Liver (tissue), 9 donors: ENCODE results near the gene BAK1. TPM values are rescaled to one million over a fixed set of nuclear protein-coding genes. Genes with fewer than 3 reads are reported as not detected.

Source experiments
- DNase-seq: peaks from one replicate; pipeline ENCODE4 v3.0.0-alpha.2; 2017; ENCODE audit warnings: low spot score
- H3K27ac ChIP-seq, 2 donors: one replicate each; pipeline ENCODE4 v1.7.0; 2013; ENCODE audit warnings: inconsistent platforms in 2 of 2, low read length in 2 of 2, control low read depth in 1 of 2, low read depth in 1 of 2, mild to moderate bottlenecking in 1 of 2
- H3K27me3 ChIP-seq, 4 donors: one replicate each; pipeline versions ENCODE4 v1.6.1 to v1.7.0; 2013; ENCODE audit warnings: low read length in 3 of 4, inconsistent platforms in 1 of 4, mild to moderate bottlenecking in 1 of 4, moderate library complexity in 1 of 4; ENCODE audit not compliant: control insufficient read depth in 4 of 4, insufficient read depth in 4 of 4
- H3K36me3 ChIP-seq, 4 donors: one replicate each; pipeline versions ENCODE4 v1.6.1 to v1.7.0; 2013; ENCODE audit warnings: low read length in 3 of 4, mild to moderate bottlenecking in 3 of 4, low read depth in 1 of 4, moderate library complexity in 1 of 4; ENCODE audit not compliant: control insufficient read depth in 4 of 4, insufficient read depth in 3 of 4
- H3K4me1 ChIP-seq, 4 donors: one replicate each; pipeline versions ENCODE4 v1.6.1 to v1.7.0; 2013; ENCODE audit warnings: low read length in 3 of 4, mild to moderate bottlenecking in 3 of 4, moderate library complexity in 1 of 4; ENCODE audit not compliant: control insufficient read depth in 4 of 4, insufficient read depth in 4 of 4
- H3K4me3 ChIP-seq, 3 donors: one replicate each; pipeline versions ENCODE4 v1.6.1 to v1.7.0; 2013; ENCODE audit warnings: low read length in 3 of 3, control low read depth in 1 of 3, low read depth in 1 of 3, mild to moderate bottlenecking in 1 of 3
- H3K9ac ChIP-seq, 2 donors: one replicate each; pipeline ENCODE4 v1.7.0; 2013; ENCODE audit warnings: low read length in 2 of 2, mild to moderate bottlenecking in 2 of 2, moderate library complexity in 2 of 2, control low read depth in 1 of 2, low read depth in 1 of 2
- H3K9me3 ChIP-seq, 4 donors: one replicate each; pipeline versions ENCODE4 v1.6.1 to v1.7.0; 2013; ENCODE audit warnings: low read length in 3 of 4; ENCODE audit not compliant: control insufficient read depth in 4 of 4
- ATF3 ChIP-seq: IDR thresholded peaks from 2 replicates; pipeline ENCODE4 v1.6.1; 2016; ENCODE audit warnings: antibody characterized with exemption
- EGR1 ChIP-seq, 2 donors: IDR thresholded peaks; 2 replicates each; pipeline ENCODE4 v1.6.1; 2016 to 2018; ENCODE audit warnings: antibody characterized with exemption in 2 of 2, low read depth in 2 of 2
- FOXA1 ChIP-seq: IDR thresholded peaks from 2 replicates; pipeline ENCODE4 v1.6.1; 2016; ENCODE audit warnings: antibody characterized with exemption
- FOXA2 ChIP-seq: IDR thresholded peaks from 2 replicates; pipeline ENCODE4 v1.6.1; 2016; ENCODE audit warnings: antibody characterized with exemption
- GABPA ChIP-seq, 2 donors: IDR thresholded peaks in 1 of 2; conservative IDR thresholded peaks in 1 of 2; 2 replicates each; pipeline ENCODE4 v1.6.1; 2016; ENCODE audit warnings: antibody characterized with exemption in 2 of 2, mild to moderate bottlenecking in 1 of 2, moderate library complexity in 1 of 2
- HNF4A ChIP-seq, 2 donors: conservative IDR thresholded peaks; 2 replicates each; pipeline ENCODE4 v1.6.1; 2016; ENCODE audit warnings: antibody characterized with exemption in 2 of 2, mild to moderate bottlenecking in 2 of 2
- HNF4G ChIP-seq: IDR thresholded peaks from 2 replicates; pipeline ENCODE4 v1.6.1; 2016; ENCODE audit warnings: antibody characterized with exemption
- JUND ChIP-seq, 2 donors: IDR thresholded peaks; 2 replicates each; pipeline ENCODE4 v1.6.1; 2016; ENCODE audit warnings: antibody characterized with exemption in 2 of 2
- MAX ChIP-seq: IDR thresholded peaks from 2 replicates; pipeline ENCODE4 v1.6.1; 2016; ENCODE audit warnings: antibody characterized with exemption
- NR2F2 ChIP-seq: IDR thresholded peaks from 2 replicates; pipeline ENCODE4 v1.6.1; 2016; ENCODE audit warnings: antibody characterized with exemption
- RAD21 ChIP-seq, 2 donors: IDR thresholded peaks; 2 replicates each; pipeline ENCODE4 v1.6.1; 2016; ENCODE audit warnings: antibody characterized with exemption in 2 of 2, mild to moderate bottlenecking in 2 of 2
- RXRA ChIP-seq, 2 donors: IDR thresholded peaks; 2 replicates each; pipeline ENCODE4 v1.6.1; 2017 to 2018; ENCODE audit warnings: antibody characterized with exemption in 2 of 2, mild to moderate bottlenecking in 1 of 2
- SP1 ChIP-seq: IDR thresholded peaks from 2 replicates; pipeline ENCODE4 v1.6.1; 2018; ENCODE audit warnings: antibody characterized with exemption, mild to moderate bottlenecking
- TAF1 ChIP-seq: conservative IDR thresholded peaks from 2 replicates; pipeline ENCODE4 v1.6.1; 2016; ENCODE audit warnings: antibody characterized with exemption, mild to moderate bottlenecking
- YY1 ChIP-seq: IDR thresholded peaks from 2 replicates; pipeline ENCODE4 v1.6.1; 2016; ENCODE audit warnings: antibody characterized with exemption, mild to moderate bottlenecking
- ZBTB33 ChIP-seq: IDR thresholded peaks from 2 replicates; pipeline ENCODE4 v1.6.1; 2016; ENCODE audit warnings: antibody characterized with exemption
- WGBS: extraction: QIAGEN DNeasy Blood & Tissue Kit; methylation state at CpG from one replicate; pipeline ENCODE4 v1.1.7; 2013; 5-methylcytosine and 5-hydroxymethylcytosine counted together
- polyA plus RNA-seq, 2 donors: library from polyadenylated mRNA; stranded (reverse) in 1 of 2; unstranded in 1 of 2; fragments of 200-250 nt in 1 of 2; fragments of >200 nt in 1 of 2; fragmentation: Nextera tagmentation in 1 of 2; extraction: Ambion mirVana in 1 of 2; gene quantifications; one replicate each; pipeline versions ENCODE4 v1.2.1 to v1.2.3, GENCODE V29; 2013 to 2015
- total RNA-seq, 2 donors: library from RNA; depleted of rRNA; stranded (reverse); fragments of >200 nt; gene quantifications; one replicate each; pipeline ENCODE4 v1.2.3, GENCODE V29; 2014
- TF ChIP-seq, protein P1 (sequence below): fragments of 150-350 bp; IDR thresholded peaks from 2 replicates; pipeline ENCODE4 v1.5.1; 2017; ENCODE audit warnings: improper control_type of control experiment, low read depth, low read length; ENCODE audit not compliant: missing input control
- TF ChIP-seq, protein P2 (sequence below): IDR thresholded peaks from 2 replicates; pipeline ENCODE4 v1.6.1; 2016; ENCODE audit warnings: antibody characterized with exemption, mild to moderate bottlenecking
- donor health status: healthy.
- donor health status: healthy.
- donor health status: healthy.
- donor health status: healthy.
- donor health status: healthy.

The BAK1 gene
- total and polyA plus RNA-seq, 4 donors: 2.4 to 8.7 (median 5.3) TPM

GRCh38 chr6:33591424-33592032 is 11.5 kb upstream of the BAK1 start (continued):
- no peak for TF ChIP-seq ATF3
- TF ChIP-seq SP1: no peak

DNA sequence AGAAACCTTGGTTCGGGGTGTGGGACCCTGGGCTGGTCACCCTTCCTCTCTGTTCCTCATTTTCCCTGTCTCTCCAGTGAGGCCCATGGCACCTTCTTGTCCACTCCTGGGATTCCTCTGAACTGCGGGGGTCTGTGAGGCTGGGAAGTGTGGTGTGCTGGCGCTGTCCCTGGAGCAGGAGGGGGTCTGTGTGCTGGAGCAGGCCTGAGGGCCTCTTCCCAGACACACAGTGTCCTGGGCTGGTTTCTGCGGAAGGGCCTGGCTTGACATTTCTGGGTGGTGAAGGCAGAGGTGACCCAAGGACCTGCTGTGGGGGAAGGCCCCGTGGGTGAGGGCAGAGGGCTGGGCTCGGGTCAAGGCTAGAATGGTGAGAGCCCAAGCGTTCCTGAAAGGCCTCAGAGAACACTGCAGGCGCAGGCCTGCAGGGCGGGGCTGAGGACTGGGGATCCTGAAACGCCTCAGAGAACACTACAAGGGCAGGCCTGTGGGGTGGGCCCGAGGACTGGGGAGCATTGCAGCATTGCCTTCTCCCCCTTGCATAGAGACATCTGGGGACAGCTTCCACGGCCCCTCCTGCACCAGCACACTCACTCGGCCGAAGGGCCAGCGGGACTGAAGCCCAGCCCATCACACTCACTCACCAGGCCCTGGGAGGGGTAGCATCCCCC is 10.6 kb upstream of the BAK1 start:
- DNase-seq: no peak
- H3K9me3 ChIP-seq: no peaks in the 10 kb centered on the region
- peaks cover 0 to 2% (median under 1%) of the 10 kb centered on the region in 4 donors for H3K4me1 ChIP-seq
- H3K27ac ChIP-seq: peak overlapping the region in 1 of 2 donors; percentile 25
- WGBS: 72% methylated on average over 15 of the region's 15 CpGs
- no peaks in the 10 kb centered on the region for H3K27me3 ChIP-seq
- TF ChIP-seq YY1: no peak
- TF ChIP-seq RAD21 (IDR thresholded peaks at IDR 0.05): no peak
- TF ChIP-seq ATF3: no peak
- TF ChIP-seq FOXA1: no peak
- no peak for TF ChIP-seq MAX
- no peak for TF ChIP-seq FOXA2
- TF ChIP-seq HNF4G: no peak
- TF ChIP-seq HNF4A (conservative IDR thresholded peaks at IDR 0.05): no peak
- TF ChIP-seq JUND (IDR thresholded peaks at IDR 0.05): no peak
- TF ChIP-seq EGR1 (IDR thresholded peaks at IDR 0.05; ENCODE audit: low read depth in 2 of 2): no peak
- TF ChIP-seq, protein P1, sequence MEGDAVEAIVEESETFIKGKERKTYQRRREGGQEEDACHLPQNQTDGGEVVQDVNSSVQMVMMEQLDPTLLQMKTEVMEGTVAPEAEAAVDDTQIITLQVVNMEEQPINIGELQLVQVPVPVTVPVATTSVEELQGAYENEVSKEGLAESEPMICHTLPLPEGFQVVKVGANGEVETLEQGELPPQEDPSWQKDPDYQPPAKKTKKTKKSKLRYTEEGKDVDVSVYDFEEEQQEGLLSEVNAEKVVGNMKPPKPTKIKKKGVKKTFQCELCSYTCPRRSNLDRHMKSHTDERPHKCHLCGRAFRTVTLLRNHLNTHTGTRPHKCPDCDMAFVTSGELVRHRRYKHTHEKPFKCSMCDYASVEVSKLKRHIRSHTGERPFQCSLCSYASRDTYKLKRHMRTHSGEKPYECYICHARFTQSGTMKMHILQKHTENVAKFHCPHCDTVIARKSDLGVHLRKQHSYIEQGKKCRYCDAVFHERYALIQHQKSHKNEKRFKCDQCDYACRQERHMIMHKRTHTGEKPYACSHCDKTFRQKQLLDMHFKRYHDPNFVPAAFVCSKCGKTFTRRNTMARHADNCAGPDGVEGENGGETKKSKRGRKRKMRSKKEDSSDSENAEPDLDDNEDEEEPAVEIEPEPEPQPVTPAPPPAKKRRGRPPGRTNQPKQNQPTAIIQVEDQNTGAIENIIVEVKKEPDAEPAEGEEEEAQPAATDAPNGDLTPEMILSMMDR: no peak
- TF ChIP-seq NR2F2: no peak
- TF ChIP-seq, protein P2, sequence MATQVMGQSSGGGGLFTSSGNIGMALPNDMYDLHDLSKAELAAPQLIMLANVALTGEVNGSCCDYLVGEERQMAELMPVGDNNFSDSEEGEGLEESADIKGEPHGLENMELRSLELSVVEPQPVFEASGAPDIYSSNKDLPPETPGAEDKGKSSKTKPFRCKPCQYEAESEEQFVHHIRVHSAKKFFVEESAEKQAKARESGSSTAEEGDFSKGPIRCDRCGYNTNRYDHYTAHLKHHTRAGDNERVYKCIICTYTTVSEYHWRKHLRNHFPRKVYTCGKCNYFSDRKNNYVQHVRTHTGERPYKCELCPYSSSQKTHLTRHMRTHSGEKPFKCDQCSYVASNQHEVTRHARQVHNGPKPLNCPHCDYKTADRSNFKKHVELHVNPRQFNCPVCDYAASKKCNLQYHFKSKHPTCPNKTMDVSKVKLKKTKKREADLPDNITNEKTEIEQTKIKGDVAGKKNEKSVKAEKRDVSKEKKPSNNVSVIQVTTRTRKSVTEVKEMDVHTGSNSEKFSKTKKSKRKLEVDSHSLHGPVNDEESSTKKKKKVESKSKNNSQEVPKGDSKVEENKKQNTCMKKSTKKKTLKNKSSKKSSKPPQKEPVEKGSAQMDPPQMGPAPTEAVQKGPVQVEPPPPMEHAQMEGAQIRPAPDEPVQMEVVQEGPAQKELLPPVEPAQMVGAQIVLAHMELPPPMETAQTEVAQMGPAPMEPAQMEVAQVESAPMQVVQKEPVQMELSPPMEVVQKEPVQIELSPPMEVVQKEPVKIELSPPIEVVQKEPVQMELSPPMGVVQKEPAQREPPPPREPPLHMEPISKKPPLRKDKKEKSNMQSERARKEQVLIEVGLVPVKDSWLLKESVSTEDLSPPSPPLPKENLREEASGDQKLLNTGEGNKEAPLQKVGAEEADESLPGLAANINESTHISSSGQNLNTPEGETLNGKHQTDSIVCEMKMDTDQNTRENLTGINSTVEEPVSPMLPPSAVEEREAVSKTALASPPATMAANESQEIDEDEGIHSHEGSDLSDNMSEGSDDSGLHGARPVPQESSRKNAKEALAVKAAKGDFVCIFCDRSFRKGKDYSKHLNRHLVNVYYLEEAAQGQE: no peak
- TF ChIP-seq TAF1: no peak
- TF ChIP-seq SP1: no peak
- TF ChIP-seq GABPA (IDR thresholded peaks at IDR 0.05 in 1 of 2, conservative IDR thresholded peaks at IDR 0.05 in 1 of 2): no peak
- TF ChIP-seq ZBTB33: no peak
- TF ChIP-seq RXRA (IDR thresholded peaks at IDR 0.05): no peak
- no peak overlapping the region for H3K4me3 ChIP-seq
- no peak overlapping the region for H3K9ac ChIP-seq
- H3K36me3 ChIP-seq: no peaks in the 10 kb centered on the region
